ENCODE measurements around the gene KCNC2.

The KCNC2 gene

DNA sequence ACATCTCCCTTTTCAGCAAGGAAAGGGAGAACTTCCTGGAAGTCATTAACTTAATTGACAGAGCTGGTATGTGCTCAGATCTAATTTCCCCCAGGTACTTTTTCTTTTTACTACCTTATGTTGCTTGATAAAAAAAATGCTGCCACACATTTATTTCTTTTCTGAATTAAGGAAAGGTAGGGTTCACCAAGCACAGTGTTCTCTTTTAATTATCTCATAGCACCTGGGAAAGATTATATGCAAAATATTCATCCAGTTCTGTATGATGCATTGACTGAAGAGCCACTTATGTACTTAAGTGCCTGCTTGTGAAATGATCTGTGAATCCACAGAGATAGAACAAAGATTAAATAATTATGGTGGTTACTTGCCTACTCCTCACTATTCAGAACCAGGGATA, 25.1 kb downstream of the KCNC2 start:
- Histone ChIP-seq H3K4me3 (ENCODE audit: insufficient read depth, low read length, poor library complexity, severe bottlenecking) (no peak overlapping the region), H3K9me3 (ENCODE audit: insufficient read depth, low read length) (no peaks in the 10 kb centered on the region), H3K4me2 (ENCODE audit: low read depth, low read length, poor library complexity, severe bottlenecking) (no peak overlapping the region), H3F3A (ENCODE audit: insufficient read depth) (no peaks in the 10 kb centered on the region), H3K27me3 (ENCODE audit: low read length) (no peaks in the 10 kb centered on the region; the same call in 1 of the 2 replicates), H3K9ac (ENCODE audit: low read length) (no peak overlapping the region), H3K79me2 (ENCODE audit: insufficient read depth, low read length) (no peaks in the 10 kb centered on the region), H4K20me1 (ENCODE audit: low read depth, low read length) (no peaks in the 10 kb centered on the region; the same call in 1 of the 2 replicates), H3K27ac (ENCODE audit: low read depth, low read length) (no peak overlapping the region), H2AFZ (ENCODE audit: low read depth, low read length, severe bottlenecking) (no peak overlapping the region), H3K36me3 (ENCODE audit: low read length) (no peaks in the 10 kb centered on the region), H3K9me2 (replicated peaks; ENCODE audit: insufficient read depth, low read length) (no peaks in the 10 kb centered on the region)
- TF ChIP-seq, protein P1, sequence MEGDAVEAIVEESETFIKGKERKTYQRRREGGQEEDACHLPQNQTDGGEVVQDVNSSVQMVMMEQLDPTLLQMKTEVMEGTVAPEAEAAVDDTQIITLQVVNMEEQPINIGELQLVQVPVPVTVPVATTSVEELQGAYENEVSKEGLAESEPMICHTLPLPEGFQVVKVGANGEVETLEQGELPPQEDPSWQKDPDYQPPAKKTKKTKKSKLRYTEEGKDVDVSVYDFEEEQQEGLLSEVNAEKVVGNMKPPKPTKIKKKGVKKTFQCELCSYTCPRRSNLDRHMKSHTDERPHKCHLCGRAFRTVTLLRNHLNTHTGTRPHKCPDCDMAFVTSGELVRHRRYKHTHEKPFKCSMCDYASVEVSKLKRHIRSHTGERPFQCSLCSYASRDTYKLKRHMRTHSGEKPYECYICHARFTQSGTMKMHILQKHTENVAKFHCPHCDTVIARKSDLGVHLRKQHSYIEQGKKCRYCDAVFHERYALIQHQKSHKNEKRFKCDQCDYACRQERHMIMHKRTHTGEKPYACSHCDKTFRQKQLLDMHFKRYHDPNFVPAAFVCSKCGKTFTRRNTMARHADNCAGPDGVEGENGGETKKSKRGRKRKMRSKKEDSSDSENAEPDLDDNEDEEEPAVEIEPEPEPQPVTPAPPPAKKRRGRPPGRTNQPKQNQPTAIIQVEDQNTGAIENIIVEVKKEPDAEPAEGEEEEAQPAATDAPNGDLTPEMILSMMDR (IDR thresholded peaks at IDR 0.05; ENCODE audit: insufficient read depth, low read length, poor library complexity, severe bottlenecking) = no peak
- TF ChIP-seq EZH2phosphoT487 (conservative IDR thresholded peaks at IDR 0.05; ENCODE audit: low read length) = no peak

DNA sequence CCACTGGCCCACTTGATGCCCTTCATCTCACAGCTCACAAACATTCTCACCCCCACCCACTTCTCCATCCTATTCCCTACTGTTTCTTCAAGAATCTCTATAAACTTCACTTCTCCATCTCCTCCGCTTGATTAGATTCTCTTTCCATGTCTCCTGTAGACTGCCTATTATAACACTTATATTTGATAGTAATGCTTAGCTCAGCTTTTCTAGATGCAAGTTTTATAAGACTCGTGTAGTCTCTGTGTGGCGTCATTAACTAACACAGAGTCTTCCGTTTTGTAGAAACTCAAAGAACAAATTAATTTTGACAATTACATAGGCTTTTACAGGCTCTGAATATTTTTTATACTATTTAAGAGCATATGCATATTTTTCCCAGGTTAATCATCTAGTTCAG, 25.7 kb downstream of the KCNC2 start:
- no peaks in the 10 kb centered on the region for H3K9me2 ChIP-seq (replicated peaks; ENCODE audit: insufficient read depth, low read length)
- no peaks in the 10 kb centered on the region for H3K79me2 ChIP-seq (ENCODE audit: insufficient read depth, low read length)
- no peaks in the 10 kb centered on the region for H3K36me3 ChIP-seq (ENCODE audit: low read length)
- TF ChIP-seq, protein P1 (IDR thresholded peaks at IDR 0.05; ENCODE audit: insufficient read depth, low read length, poor library complexity, severe bottlenecking) = no peak
- TF ChIP-seq EZH2phosphoT487 (conservative IDR thresholded peaks at IDR 0.05; ENCODE audit: low read length) = no peak
- H3K9ac ChIP-seq (ENCODE audit: low read length) = no peak overlapping the region
- H3F3A ChIP-seq (ENCODE audit: insufficient read depth) = no peaks in the 10 kb centered on the region
- H3K9me3 ChIP-seq (ENCODE audit: insufficient read depth, low read length) = no peaks in the 10 kb centered on the region
- H3K4me2 ChIP-seq (ENCODE audit: low read depth, low read length, poor library complexity, severe bottlenecking) = no peak overlapping the region
- no peaks in the 10 kb centered on the region for H3K27me3 ChIP-seq (ENCODE audit: low read length)
- H3K4me3 ChIP-seq (ENCODE audit: insufficient read depth, low read length, poor library complexity, severe bottlenecking) = no peak overlapping the region
- no peaks in the 10 kb centered on the region; the same call in 1 of the 2 replicates for H4K20me1 ChIP-seq (ENCODE audit: low read depth, low read length)
- no peak overlapping the region for H3K27ac ChIP-seq (ENCODE audit: low read depth, low read length)
- H2AFZ ChIP-seq (ENCODE audit: low read depth, low read length, severe bottlenecking) = no peak overlapping the region

DNA sequence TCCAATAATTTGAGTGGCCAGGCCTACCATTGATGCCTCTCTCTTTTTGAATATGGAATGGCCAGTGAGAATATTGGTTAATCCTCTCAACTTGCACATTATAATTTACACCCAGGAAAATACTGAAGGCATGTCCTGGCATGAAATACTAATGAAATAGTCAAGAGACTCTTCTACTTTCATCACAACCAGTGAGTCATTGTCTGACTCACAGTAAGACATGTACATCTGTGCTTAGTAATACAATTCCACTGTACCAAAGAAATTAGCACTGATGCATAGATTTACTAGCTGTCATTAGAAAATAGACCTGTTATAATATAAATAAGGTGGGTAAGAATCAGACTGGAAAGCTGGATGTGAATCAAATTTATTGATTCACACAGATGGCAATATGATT, 31.6 kb downstream of the KCNC2 start:
- no peak overlapping the region for H3K9ac ChIP-seq (ENCODE audit: low read length)
- no peak overlapping the region for H3K4me2 ChIP-seq (ENCODE audit: low read depth, low read length, poor library complexity, severe bottlenecking)
- H3K9me3 ChIP-seq (ENCODE audit: insufficient read depth, low read length) = no peaks in the 10 kb centered on the region
- no peak for TF ChIP-seq EZH2phosphoT487 (conservative IDR thresholded peaks at IDR 0.05; ENCODE audit: low read length)
- TF ChIP-seq, protein P1 (IDR thresholded peaks at IDR 0.05; ENCODE audit: insufficient read depth, low read length, poor library complexity, severe bottlenecking) = no peak
- H3F3A ChIP-seq (ENCODE audit: insufficient read depth) = no peaks in the 10 kb centered on the region
- H2AFZ ChIP-seq (ENCODE audit: low read depth, low read length, severe bottlenecking) = no peak overlapping the region
- H3K36me3 ChIP-seq (ENCODE audit: low read length) = no peaks in the 10 kb centered on the region
- H3K79me2 ChIP-seq (ENCODE audit: insufficient read depth, low read length) = no peaks in the 10 kb centered on the region
- H3K27ac ChIP-seq (ENCODE audit: low read depth, low read length) = no peak overlapping the region
- H3K4me3 ChIP-seq (ENCODE audit: insufficient read depth, low read length, poor library complexity, severe bottlenecking) = no peak overlapping the region
- H3K27me3 ChIP-seq (ENCODE audit: low read length) = no peaks in the 10 kb centered on the region
- no peaks in the 10 kb centered on the region; the same call in 1 of the 2 replicates for H4K20me1 ChIP-seq (ENCODE audit: low read depth, low read length)
- no peaks in the 10 kb centered on the region for H3K9me2 ChIP-seq (replicated peaks; ENCODE audit: insufficient read depth, low read length)

Data from SU-DHL-6 (cell line).